ENCODE measurements around the gene DUS1L. TPM values are rescaled to one million over a fixed set of nuclear protein-coding genes. Genes with fewer than 3 reads are reported as not detected.

Gene DUS1L
- total RNA-seq, 1 experiment from 2014 or later = 132 TPM

DNA sequence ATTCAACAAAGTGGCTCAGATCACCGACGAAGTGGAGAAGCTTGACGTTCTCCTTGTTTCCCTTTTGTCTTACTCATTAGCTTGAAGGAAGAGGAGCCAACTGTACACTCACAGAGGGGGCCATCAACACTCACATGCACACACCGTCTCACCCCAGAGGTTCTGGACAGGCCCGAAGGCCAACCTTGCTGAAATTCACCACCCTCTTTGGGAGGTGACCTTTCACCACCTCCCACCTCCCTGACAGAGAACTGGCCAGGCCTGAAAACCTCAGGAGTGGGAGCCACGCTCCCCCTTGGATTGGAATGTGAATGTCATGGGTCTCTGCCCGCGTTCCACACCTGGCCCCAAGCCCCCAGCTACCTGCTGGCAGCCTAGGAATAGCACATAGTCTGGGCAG is 30.1 kb downstream of the DUS1L start:
- Mint-ChIP-seq H3K27ac (ENCODE audit: unreplicated experiment) (no peak overlapping the region), H3K27me3 (ENCODE audit: unreplicated experiment) (no peaks in the 10 kb centered on the region), H3K4me3 (ENCODE audit: low read depth, unreplicated experiment) (peak overlapping the region; percentile 86), H3K9me3 (ENCODE audit: low read depth, unreplicated experiment) (no peaks in the 10 kb centered on the region), H3K4me1 (ENCODE audit: low read depth, unreplicated experiment) (peaks cover 7% of the 10 kb centered on the region), H3K36me3 (ENCODE audit: insufficient read depth, unreplicated experiment) (peaks cover 30% of the 10 kb centered on the region)
- intact Hi-C loops (cut with micrococcal nuclease; ENCODE audit: unreplicated experiment) = no loop called here
- no peak for DNase-seq
- TF ChIP-seq, protein P1, sequence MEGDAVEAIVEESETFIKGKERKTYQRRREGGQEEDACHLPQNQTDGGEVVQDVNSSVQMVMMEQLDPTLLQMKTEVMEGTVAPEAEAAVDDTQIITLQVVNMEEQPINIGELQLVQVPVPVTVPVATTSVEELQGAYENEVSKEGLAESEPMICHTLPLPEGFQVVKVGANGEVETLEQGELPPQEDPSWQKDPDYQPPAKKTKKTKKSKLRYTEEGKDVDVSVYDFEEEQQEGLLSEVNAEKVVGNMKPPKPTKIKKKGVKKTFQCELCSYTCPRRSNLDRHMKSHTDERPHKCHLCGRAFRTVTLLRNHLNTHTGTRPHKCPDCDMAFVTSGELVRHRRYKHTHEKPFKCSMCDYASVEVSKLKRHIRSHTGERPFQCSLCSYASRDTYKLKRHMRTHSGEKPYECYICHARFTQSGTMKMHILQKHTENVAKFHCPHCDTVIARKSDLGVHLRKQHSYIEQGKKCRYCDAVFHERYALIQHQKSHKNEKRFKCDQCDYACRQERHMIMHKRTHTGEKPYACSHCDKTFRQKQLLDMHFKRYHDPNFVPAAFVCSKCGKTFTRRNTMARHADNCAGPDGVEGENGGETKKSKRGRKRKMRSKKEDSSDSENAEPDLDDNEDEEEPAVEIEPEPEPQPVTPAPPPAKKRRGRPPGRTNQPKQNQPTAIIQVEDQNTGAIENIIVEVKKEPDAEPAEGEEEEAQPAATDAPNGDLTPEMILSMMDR (IDR thresholded peaks at IDR 0.05; ENCODE audit: unreplicated experiment) = no peak
- CTCF ChIA-PET = interaction anchor here (0.6 kb wide), 1 partner anchor 31 kb away, joined by 3 read pairs; no protein-coding TSS in a partner anchor
- no TSS peak for BruUV-seq (replicated peaks)

DNA sequence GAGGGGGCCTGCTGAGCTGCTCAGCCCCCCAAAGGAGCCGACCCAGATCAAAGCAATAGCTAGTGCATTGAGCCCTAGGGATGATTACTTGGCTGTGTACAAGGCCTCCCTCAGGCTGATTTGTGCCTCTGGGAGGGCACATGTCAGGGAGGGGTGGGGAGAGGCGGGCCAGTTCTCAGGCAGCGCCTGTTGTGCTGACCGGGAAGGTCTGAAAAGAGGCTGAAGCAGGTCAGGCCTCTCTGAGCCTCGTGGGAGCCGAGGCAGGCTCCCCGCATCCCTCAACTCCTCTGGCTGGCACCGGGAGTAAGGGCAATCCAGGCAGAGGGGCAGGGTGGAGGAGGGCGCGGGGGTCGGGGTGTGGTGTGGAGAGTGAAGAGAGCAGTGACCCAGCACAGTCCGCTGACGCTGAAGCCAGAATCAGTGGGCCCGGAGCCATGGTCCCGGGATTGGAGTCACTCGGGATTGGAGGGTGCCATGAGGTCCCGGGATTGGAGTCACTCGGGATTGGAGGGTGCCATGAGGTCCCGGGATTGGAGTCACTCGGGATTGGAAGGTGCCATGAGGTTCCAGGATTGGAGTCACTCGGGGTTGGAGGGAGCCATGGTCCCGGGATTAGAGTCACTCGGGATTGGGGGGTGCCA is 31.1 kb downstream of the DUS1L start:
- Mint-ChIP-seq H3K4me1 (ENCODE audit: low read depth, unreplicated experiment) (peaks cover 7% of the 10 kb centered on the region), H3K9me3 (ENCODE audit: low read depth, unreplicated experiment) (no peaks in the 10 kb centered on the region), H3K4me3 (ENCODE audit: low read depth, unreplicated experiment) (no peak overlapping the region), H3K36me3 (ENCODE audit: insufficient read depth, unreplicated experiment) (peaks cover 35% of the 10 kb centered on the region), H3K27me3 (ENCODE audit: unreplicated experiment) (no peaks in the 10 kb centered on the region), H3K27ac (ENCODE audit: unreplicated experiment) (no peak overlapping the region)
- no peak for DNase-seq
- TF ChIP-seq, protein P1 (IDR thresholded peaks at IDR 0.05; ENCODE audit: unreplicated experiment) = no peak
- intact Hi-C loops (cut with micrococcal nuclease; ENCODE audit: unreplicated experiment) = no loop called here
- BruUV-seq (replicated peaks) = no TSS peak
- CTCF ChIA-PET = no interaction called here

DNA sequence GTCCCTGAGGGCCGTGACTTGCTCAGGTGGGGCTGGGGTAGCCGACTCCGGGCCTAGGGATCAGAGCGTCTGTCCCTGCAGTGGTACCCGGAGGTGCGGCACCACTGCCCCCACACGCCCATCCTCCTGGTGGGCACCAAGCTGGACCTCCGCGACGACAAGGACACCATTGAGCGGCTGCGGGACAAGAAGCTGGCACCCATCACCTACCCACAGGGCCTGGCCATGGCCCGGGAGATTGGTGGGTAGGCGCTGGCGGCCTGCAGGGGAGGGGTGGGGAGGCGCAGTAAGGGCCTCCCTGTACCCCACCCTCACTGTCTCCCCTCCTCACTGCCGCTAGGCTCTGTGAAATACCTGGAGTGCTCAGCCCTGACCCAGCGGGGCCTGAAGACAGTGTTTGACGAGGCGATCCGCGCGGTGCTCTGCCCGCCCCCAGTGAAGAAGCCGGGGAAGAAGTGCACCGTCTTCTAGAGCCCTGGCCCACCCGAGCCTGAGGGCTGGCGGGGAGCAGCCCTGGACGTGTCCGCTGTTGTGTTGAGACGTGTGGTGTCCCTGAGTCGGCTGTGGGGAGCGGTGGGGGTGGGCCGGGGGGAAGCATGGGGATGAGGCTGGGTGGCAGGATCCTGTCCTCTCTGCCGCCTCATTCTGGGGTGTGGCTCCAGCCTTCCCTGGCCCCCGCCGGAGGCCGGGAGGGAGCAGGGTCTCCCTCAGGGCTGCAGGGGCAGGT is 32.1 kb downstream of the DUS1L start:
- BruUV-seq (replicated peaks) = no TSS peak
- CTCF ChIA-PET = no interaction called here

DNA sequence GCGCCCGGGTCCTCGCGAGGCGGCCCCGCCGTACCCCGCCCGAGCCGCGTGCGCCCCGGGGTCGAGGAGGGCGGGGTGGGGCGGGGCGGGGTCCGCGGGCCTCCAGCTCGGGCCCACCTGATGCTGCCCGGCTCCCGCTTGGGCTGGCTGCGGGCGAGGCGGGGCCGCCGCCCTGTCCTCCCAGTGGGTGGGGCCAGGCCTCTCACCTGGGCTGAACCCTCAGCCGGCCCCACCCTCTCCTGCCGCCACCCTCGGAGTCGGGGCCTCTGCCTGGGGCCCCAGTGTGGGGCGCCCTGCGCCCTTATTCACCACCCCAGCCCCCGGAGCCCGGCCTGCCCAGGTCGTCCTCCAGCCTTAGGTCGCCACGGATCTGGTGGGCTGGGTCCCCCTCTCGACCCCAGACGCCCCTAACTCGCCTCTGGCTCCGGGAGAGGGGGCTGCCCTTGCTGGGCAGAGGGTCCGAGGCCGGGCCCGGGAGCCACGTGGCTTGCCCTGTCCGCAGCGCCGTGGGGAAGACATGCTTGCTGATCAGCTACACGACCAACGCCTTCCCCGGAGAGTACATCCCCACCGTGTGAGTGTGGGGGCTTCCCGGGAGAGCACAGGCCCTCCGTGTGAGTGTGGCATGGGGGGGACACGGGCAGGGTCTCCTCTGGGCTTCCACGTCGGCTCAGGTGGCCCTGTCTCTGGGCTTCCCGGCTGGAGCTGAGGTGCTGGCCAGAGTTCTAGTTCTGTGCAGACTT is 33.5 kb downstream of the DUS1L start:
- Mint-ChIP-seq H3K4me1 (ENCODE audit: low read depth, unreplicated experiment) (no peaks in the 10 kb centered on the region), H3K27ac (ENCODE audit: unreplicated experiment) (no peak overlapping the region), H3K4me3 (ENCODE audit: low read depth, unreplicated experiment) (peak overlapping the region; percentile 17), H3K27me3 (ENCODE audit: unreplicated experiment) (no peaks in the 10 kb centered on the region), H3K36me3 (ENCODE audit: insufficient read depth, unreplicated experiment) (peaks cover 36% of the 10 kb centered on the region), H3K9me3 (ENCODE audit: low read depth, unreplicated experiment) (no peaks in the 10 kb centered on the region)
- CTCF ChIA-PET = no interaction called here
- intact Hi-C loops (cut with micrococcal nuclease; ENCODE audit: unreplicated experiment) = no loop called here
- TF ChIP-seq, protein P1 (IDR thresholded peaks at IDR 0.05; ENCODE audit: unreplicated experiment) = no peak
- no TSS peak for BruUV-seq (replicated peaks)
- DNase-seq = peak; percentile 49

More for the DNA sequence above, 32.1 kb downstream of the DUS1L start:
- Mint-ChIP-seq H3K4me3 (ENCODE audit: low read depth, unreplicated experiment) (no peak overlapping the region), H3K36me3 (ENCODE audit: insufficient read depth, unreplicated experiment) (peaks cover 40% of the 10 kb centered on the region), H3K27me3 (ENCODE audit: unreplicated experiment) (no peaks in the 10 kb centered on the region), H3K27ac (ENCODE audit: unreplicated experiment) (no peak overlapping the region), H3K4me1 (ENCODE audit: low read depth, unreplicated experiment) (peaks cover 7% of the 10 kb centered on the region), H3K9me3 (ENCODE audit: low read depth, unreplicated experiment) (no peaks in the 10 kb centered on the region)
- DNase-seq = no peak
- TF ChIP-seq, protein P1 (IDR thresholded peaks at IDR 0.05; ENCODE audit: unreplicated experiment) = no peak
- intact Hi-C loops (cut with micrococcal nuclease; ENCODE audit: unreplicated experiment) = no loop called here

Data from Calu3 (cell line).